B cell (primary cell): ENCODE measurements around the gene CRYBG2. TPM values are rescaled to one million over a fixed set of nuclear protein-coding genes. Genes with fewer than 3 reads are reported as not detected.

ENCODE experiments used
- ATAC-seq: fragments of 200-7000 bp; cut with Tn5 transposase; one replicate; pipeline ENCODE4 v1.10.0; 2021; ENCODE audit warnings: low read depth, mild to moderate bottlenecking, moderate number of reproducible peaks, moderate library complexity
- CTCF ChIA-PET: fragments of 350-600 bp; sonication (Branson Sonifier 250); formaldehyde crosslinking; loops from one replicate; lab custom pipeline; 2021; ENCODE audit warnings: antibody characterized with exemption, inconsistent platforms; lab: Charles Lee
- POLR2A ChIA-PET: fragments of 350-600 bp; sonication (Branson Sonifier 250); formaldehyde crosslinking; loops from one replicate; lab custom pipeline; 2021; ENCODE audit warnings: antibody characterized with exemption; lab: Charles Lee
- DNase-seq: peaks from one replicate; pipeline ENCODE4 v3.0.0; 2013
- H2AFZ ChIP-seq: 2 replicates; pipeline ENCODE4 v1.6.1; 2012; ENCODE audit warnings: mild to moderate bottlenecking, low read depth, low read length; ENCODE audit not compliant: insufficient read depth, poor library complexity, severe bottlenecking
- H3K27ac ChIP-seq, 2 donors: 1 replicate in 1 of 2; 2 replicates in 1 of 2; pipeline ENCODE4 v1.5.1; 2012 to 2013; ENCODE audit warnings: low read length in 2 of 2, mild to moderate bottlenecking in 2 of 2, moderate library complexity in 1 of 2
- H3K27me3 ChIP-seq, 4 experiments: fragments of 200-600 bp in 1 of 4; sonication (generic) in 1 of 4; replicated peaks in 1 of 4; 1 replicate in 2 of 4; 2 replicates in 2 of 4; pipeline versions ENCODE4 v1.6.1 to v1.7.0; 2013 to 2016; ENCODE audit warnings: low read length in 3 of 4, mild to moderate bottlenecking in 2 of 4, mixed read lengths in 1 of 4, moderate library complexity in 1 of 4; ENCODE audit not compliant: insufficient read depth in 4 of 4, control insufficient read depth in 3 of 4; ENCODE audit errors: control extremely low read depth in 1 of 4
- H3K36me3 ChIP-seq, 2 experiments: replicated peaks in 1 of 2; 1 replicate in 1 of 2; 2 replicates in 1 of 2; pipeline versions ENCODE4 v1.6.1 to v1.7.1; 2013; ENCODE audit warnings: low read length in 1 of 2; ENCODE audit not compliant: insufficient read depth in 2 of 2, control insufficient read depth in 1 of 2; ENCODE audit errors: control extremely low read depth in 1 of 2, extremely low read depth in 1 of 2
- H3K4me1 ChIP-seq, 2 donors: fragments of 200-600 bp in 1 of 2; sonication (generic) in 1 of 2; 1 replicate in 1 of 2; 2 replicates in 1 of 2; pipeline versions ENCODE4 v1.5.1 to v1.6.1; 2013 to 2017; ENCODE audit warnings: low read length in 2 of 2; ENCODE audit not compliant: control insufficient read depth in 2 of 2, insufficient read depth in 2 of 2
- H3K4me2 ChIP-seq: replicated peaks from 2 replicates; pipeline ENCODE3; 2012; ENCODE audit warnings: mild to moderate bottlenecking, low read depth, low read length; ENCODE audit not compliant: poor library complexity, severe bottlenecking
- H3K4me3 ChIP-seq, 5 experiments: fragments of 200-600 bp in 1 of 5; sonication (generic) in 1 of 5; 1 replicate in 3 of 5; 2 replicates in 2 of 5; pipeline versions ENCODE4 v1.5.1 to v1.7.0; 2011 to 2016; ENCODE audit warnings: low read length in 4 of 5, mild to moderate bottlenecking in 4 of 5, low read depth in 2 of 5, control low read depth in 1 of 5, moderate library complexity in 1 of 5; ENCODE audit not compliant: insufficient read depth in 1 of 5; ENCODE audit errors: control extremely low read depth in 1 of 5, extremely low read depth in 1 of 5
- H3K79me2 ChIP-seq: fragments of 200-600 bp; sonication (generic); one replicate; pipeline ENCODE4 v1.6.0; 2016; ENCODE audit warnings: low read length; ENCODE audit not compliant: control insufficient read depth, insufficient read depth
- H3K9ac ChIP-seq: fragments of 200-600 bp; sonication (generic); 2 replicates; pipeline ENCODE4 v1.6.1; 2017; ENCODE audit warnings: mild to moderate bottlenecking, low read length, moderate library complexity
- H3K9me3 ChIP-seq, 3 donors: one replicate each; pipeline versions ENCODE4 v1.6.1 to v1.7.1; 2013; ENCODE audit warnings: low read length in 2 of 3; ENCODE audit not compliant: control insufficient read depth in 2 of 3, insufficient read depth in 1 of 3; ENCODE audit errors: control extremely low read depth in 1 of 3
- H4K20me1 ChIP-seq: 2 replicates; pipeline ENCODE4 v1.6.0; 2012; ENCODE audit warnings: mild to moderate bottlenecking, low read length; ENCODE audit not compliant: insufficient read depth, control insufficient read depth, poor library complexity, severe bottlenecking
- H3K27ac Mint-ChIP-seq: one replicate; pipeline ENCODE4 v1.8.0; 2021; ENCODE audit warnings: mixed read lengths
- H3K27me3 Mint-ChIP-seq: one replicate; pipeline ENCODE4 v1.8.0; 2021; ENCODE audit warnings: mixed read lengths
- H3K4me1 Mint-ChIP-seq: one replicate; pipeline ENCODE4 v1.8.0; 2021; ENCODE audit warnings: mixed read lengths
- H3K4me3 Mint-ChIP-seq: one replicate; pipeline ENCODE4 v1.8.0; 2021; ENCODE audit warnings: mixed read lengths
- H3K9me3 Mint-ChIP-seq: one replicate; pipeline ENCODE4 v1.8.0; 2022; ENCODE audit warnings: mixed read lengths; ENCODE audit not compliant: insufficient read depth
- EZH2 ChIP-seq: IDR thresholded peaks from 2 replicates; pipeline ENCODE4 v1.6.1; 2012; ENCODE audit warnings: borderline replicate concordance, low read depth, mild to moderate bottlenecking, moderate library complexity, low read length; ENCODE audit not compliant: insufficient read depth, poor library complexity, severe bottlenecking
- WGBS: methylation state at CpG from one replicate; pipeline ENCODE4 v1.1.5; 2013; ENCODE audit warnings: missing lambda C conversion rate; ENCODE audit not compliant: insufficient coverage; 5-methylcytosine and 5-hydroxymethylcytosine counted together
- intact Hi-C: fragments of 100-400 bp; cut with micrococcal nuclease; formaldehyde crosslinking; loops from one replicate; pipeline ENCODE4 v1.10.0; 2022
- polyA plus RNA-seq: library from polyadenylated mRNA; depleted of rRNA; stranded (reverse); fragments of >200 nt; gene quantifications from 2 replicates; pipeline ENCODE4 v1.2.3, GENCODE V29; 2012
- total RNA-seq, 2 donors: library from RNA; stranded (reverse); fragments of 120-200 nt in 1 of 2; gene quantifications; 1 replicate in 1 of 2; 2 replicates in 1 of 2; pipeline versions ENCODE4 v1.2.3 to v1.2.4, GENCODE V29; 2013 to 2022
- TF ChIP-seq, protein P1 (sequence below): fragments of 200-600 bp; IDR thresholded peaks from one replicate; pipeline ENCODE4 v1.8.0; 2022; ENCODE audit warnings: antibody characterized with exemption, mild to moderate bottlenecking

The CRYBG2 gene
- total and polyA plus RNA-seq, 2 donors (not counting 1 experiment from before 2014, with no cell fraction given) = 3.3 to 5.3 TPM

DNA sequence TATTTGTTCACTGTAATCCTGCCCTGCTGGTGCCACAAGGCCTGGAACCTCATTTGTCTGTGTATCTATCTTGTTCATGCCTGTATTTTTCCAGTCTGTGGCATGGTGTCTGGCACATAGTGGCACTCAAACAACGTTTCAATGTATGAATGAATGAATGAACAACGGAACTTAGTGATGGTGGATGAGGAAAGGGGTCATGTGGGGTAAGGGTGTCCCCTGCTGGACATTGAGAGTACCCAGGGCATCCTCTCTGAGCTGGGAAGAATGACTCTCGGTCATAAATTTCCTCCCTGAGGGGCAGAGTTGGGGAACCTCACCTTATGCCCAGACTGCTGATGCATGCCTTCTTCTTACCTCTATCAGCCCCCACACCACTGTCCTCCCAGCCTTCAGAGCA is 37.5 kb upstream of the CRYBG2 start:
- Mint-ChIP-seq H3K4me1 (peaks cover 2% of the 10 kb centered on the region), H3K27ac (no peak overlapping the region), H3K27me3 (peaks cover 14% of the 10 kb centered on the region), H3K9me3 (no peaks in the 10 kb centered on the region), H3K4me3 (no peak overlapping the region)
- Histone ChIP-seq H3K27ac (no peak overlapping the region), H3K4me2 (no peak overlapping the region), H3K9me3 (no peaks in the 10 kb centered on the region), H3K4me1 (no peaks in the 10 kb centered on the region), H3K79me2 (no peaks in the 10 kb centered on the region), H3K27me3 (peaks cover 0 to 2% (median 0%) of the 10 kb centered on the region in 4 experiments), H3K9ac (no peak overlapping the region), H4K20me1 (no peaks in the 10 kb centered on the region), H3K36me3 (no peaks in the 10 kb centered on the region), H3K4me3 (no peak overlapping the region), H2AFZ (no peak overlapping the region)
- intact Hi-C loops = loop anchor here (1.0 kb wide), 1 partner anchor 27 kb away; no protein-coding TSS in a partner anchor
- ATAC-seq (no peak), DNase-seq (peak; percentile 40)
- WGBS = 0% methylated on average over 3 of the region's 3 CpGs
- POLR2A ChIA-PET = no interaction called here
- TF ChIP-seq, protein P1, sequence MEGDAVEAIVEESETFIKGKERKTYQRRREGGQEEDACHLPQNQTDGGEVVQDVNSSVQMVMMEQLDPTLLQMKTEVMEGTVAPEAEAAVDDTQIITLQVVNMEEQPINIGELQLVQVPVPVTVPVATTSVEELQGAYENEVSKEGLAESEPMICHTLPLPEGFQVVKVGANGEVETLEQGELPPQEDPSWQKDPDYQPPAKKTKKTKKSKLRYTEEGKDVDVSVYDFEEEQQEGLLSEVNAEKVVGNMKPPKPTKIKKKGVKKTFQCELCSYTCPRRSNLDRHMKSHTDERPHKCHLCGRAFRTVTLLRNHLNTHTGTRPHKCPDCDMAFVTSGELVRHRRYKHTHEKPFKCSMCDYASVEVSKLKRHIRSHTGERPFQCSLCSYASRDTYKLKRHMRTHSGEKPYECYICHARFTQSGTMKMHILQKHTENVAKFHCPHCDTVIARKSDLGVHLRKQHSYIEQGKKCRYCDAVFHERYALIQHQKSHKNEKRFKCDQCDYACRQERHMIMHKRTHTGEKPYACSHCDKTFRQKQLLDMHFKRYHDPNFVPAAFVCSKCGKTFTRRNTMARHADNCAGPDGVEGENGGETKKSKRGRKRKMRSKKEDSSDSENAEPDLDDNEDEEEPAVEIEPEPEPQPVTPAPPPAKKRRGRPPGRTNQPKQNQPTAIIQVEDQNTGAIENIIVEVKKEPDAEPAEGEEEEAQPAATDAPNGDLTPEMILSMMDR = peak; percentile 26
- TF ChIP-seq EZH2 = no peak
- CTCF ChIA-PET = interaction anchor here (0.6 to 2.4 kb wide), 6 partner anchors 27 to 174 kb away, joined by 3 to 7 read pairs (median 3); no protein-coding TSS in a partner anchor

DNA sequence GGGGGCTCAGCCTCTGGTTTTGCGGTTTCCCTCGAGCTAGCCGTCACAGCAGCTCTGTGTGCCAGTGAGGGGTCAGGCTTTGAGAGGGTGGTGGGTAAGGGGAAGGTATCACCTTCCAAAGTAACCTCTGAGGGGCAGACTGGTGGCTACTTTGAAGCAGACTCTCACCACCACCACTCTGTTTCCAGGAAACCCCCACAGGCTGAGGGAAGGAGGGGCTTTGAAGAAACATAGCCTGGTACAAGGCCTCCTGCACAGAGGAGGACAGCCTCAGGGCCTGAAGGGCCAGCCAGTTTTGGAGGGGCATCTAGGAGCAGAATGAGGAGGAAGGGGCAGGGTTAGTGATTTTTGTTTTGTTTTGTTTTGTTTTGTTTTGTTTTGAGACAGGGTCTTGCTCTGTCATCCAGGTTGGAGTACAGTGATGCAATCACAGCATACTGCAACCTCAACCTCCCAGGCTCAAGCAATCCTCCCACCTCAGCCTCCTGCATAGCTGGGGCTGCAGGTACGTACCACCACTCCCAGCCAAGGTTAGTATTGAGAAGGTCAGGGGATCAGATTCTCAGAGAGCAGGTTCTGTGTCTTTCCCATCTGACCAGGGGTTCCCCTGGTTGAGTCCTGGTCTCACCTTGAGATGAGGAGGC is 35.8 kb upstream of the CRYBG2 start:
- no peak overlapping the region for H3K27ac Mint-ChIP-seq
- H3K4me1 ChIP-seq = no peaks in the 10 kb centered on the region
- H4K20me1 ChIP-seq = no peaks in the 10 kb centered on the region
- no peaks in the 10 kb centered on the region for H3K36me3 ChIP-seq
- intact Hi-C loops = no loop called here
- no peak overlapping the region for H3K4me3 Mint-ChIP-seq
- no peaks in the 10 kb centered on the region for H3K79me2 ChIP-seq
- no peaks in the 10 kb centered on the region for H3K9me3 ChIP-seq
- ChIA-PET POLR2A (no interaction called here), CTCF (interaction anchor here (0.7 to 2.4 kb wide), 4 partner anchors 12 to 220 kb away, joined by 3 to 7 read pairs (median 4); partner anchors contain the start of gene ZNF593)
- H2AFZ ChIP-seq = no peak overlapping the region
- no peak overlapping the region for H3K9ac ChIP-seq
- no peak for TF ChIP-seq EZH2
- TF ChIP-seq, protein P1 = no peak
- no peak overlapping the region for H3K4me3 ChIP-seq
- ATAC-seq (no peak), DNase-seq (no peak)
- peaks cover 19% of the 10 kb centered on the region for H3K27me3 Mint-ChIP-seq
- 100% methylated on average over 1 of the region's 4 CpGs for WGBS
- no peak overlapping the region for H3K27ac ChIP-seq
- peaks cover 2% of the 10 kb centered on the region for H3K4me1 Mint-ChIP-seq
- H3K9me3 Mint-ChIP-seq = no peaks in the 10 kb centered on the region
- H3K4me2 ChIP-seq = no peak overlapping the region
- H3K27me3 ChIP-seq = peaks cover 0 to 2% (median 0%) of the 10 kb centered on the region in 4 experiments
